C1 segment of cervical spinal cord (tissue), 14 donors: Measurements from ENCODE around the gene OPTN.

Source experiments
- DNase-seq, 14 donors: peaks; one replicate each; lab custom pipeline; 2025; lab: John Stamatoyannopoulos, UW

The OPTN gene

DNA sequence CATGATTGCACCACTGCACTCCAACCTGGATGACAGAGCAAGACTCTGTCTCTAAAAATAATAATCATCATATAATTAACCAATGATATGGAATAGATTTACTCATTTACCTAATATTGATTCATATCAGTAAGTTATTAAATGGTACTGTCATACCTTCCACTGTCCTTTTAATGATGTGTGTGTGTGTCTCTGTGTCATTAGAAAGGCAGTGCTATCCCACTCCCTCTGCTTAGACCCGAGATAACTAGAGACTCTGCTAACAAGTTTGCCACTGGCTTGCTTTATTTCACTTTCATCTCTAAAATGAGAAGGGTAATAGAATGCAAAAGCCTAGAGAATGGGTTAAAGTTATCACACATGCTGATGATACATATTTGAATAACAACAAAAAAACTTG lies 82.5 kb downstream of the OPTN start:
- no peak for DNase-seq

DNA sequence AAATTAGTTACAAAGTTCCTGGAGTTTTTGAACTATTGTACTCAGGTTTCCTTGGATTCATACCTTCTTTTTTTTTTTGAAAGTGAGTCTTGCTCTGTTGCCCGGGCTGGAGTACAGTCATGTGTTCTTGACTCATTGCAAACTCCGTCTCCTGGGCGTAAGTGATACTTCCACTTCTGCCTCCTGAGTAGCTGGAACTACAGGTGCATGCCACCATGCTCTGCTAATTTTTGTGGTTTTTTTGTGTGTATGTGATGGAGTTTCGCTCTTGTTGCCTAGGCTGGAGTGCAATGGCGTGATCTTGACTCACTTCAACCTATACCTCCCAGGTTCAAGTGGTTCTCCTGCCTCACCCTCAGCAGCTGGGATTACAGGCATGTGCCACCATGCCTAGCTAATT lies 83.7 kb downstream of the OPTN start:
- DNase-seq, result no peak

DNA sequence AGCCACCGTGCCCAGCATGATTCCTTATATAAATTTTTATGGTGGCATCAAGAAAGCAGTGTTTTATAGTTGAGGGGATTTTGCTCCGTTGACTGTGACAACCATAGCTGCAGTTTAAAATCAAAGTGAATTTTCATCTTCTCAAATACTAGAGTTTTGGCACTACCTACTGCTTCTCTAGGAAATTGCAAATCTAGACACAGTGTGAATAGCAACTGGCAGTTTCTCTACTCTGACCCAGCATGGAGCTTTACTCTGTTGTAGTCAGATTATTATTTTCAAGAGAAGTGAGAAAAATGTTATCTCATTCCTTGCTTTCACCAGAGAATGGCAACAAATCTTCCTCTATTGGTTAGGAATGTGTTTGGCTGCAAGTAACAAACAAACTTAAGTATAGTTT lies 84.3 kb downstream of the OPTN start:
- DNase-seq, result no peak

DNA sequence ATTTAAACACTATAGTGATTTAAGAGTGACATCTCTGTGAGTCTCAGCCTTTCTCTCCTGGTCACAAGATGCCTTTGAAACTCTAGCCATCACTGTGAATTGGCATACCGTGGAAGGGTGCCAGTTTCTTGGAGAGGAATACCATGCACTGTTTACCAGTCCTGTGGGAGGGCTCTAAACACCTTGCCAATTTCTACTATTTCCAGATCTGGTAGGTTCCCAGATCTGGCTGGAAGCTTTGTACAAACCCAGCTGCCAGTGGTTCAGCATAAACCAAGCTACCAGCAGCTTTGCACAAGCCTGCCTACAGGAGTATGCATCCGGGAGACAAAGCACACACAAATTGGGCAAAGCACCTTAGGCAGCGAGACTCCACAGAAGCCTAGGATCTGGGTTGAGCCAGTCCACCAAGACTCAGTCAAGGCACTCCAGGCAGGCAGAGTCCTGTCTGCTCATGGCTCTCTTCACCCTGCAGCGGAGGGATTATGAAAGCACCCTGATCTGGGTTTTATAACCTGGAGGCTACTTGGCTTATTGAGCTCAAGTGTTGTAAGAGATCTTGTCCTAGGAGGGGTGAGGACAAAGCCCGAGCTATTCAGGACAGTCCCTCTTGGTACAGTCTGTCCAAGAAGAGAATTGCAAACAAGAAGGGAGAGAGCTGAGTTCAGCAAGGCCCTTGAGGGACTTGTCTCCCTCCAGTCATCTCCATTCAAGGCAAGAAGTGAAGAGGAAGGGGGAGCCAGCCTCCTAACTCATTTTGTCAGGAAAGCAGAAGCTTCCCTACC lies 85.0 kb downstream of the OPTN start:
- no peak for DNase-seq

DNA sequence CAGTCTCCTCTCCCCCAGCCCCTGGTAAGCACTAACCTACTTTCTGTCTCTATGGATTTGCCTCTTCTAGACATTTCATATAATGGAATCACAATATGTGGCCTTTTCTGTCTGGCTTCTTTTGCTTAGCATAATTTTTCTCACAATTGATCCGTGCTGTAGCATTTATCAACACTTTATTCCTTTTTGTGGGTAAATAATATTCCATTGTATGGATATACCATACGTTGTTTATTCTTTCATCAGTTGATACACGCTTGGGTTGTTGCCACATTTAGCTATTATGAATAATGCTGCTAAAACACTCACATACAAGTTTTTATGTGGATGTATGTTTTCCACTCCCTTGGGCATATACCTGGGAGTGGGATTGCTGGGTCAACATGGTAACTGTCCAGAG lies 87.2 kb downstream of the OPTN start:
- DNase-seq, result no peak
